GM18870 (cell line): ENCODE measurements around the gene SIK3.

ENCODE experiments used
- ATAC-seq: cut with Tn5 transposase; IDR thresholded peaks from one replicate; pipeline ENCODE4 v1.9.1; 2021; ENCODE audit warnings: moderate library complexity; ENCODE audit not compliant: unreplicated experiment

SIK3 gene

GRCh38 chr11:117011541-117011898 is 86.7 kb downstream of the SIK3 start:
- no peak for ATAC-seq

- no peak for ATAC-seq
Observed at GRCh38 chr11:117010808-117011540, 87.3 kb downstream of the SIK3 start.

- no peak for ATAC-seq
Observed at GRCh38 chr11:117009905-117010605, 88.2 kb downstream of the SIK3 start.

GRCh38 chr11:117005758-117006157 is 92.5 kb downstream of the SIK3 start:
- no peak for ATAC-seq

- ATAC-seq: no peak
Observed at GRCh38 chr11:117002639-117003299, 95.5 kb downstream of the SIK3 start.

DNA sequence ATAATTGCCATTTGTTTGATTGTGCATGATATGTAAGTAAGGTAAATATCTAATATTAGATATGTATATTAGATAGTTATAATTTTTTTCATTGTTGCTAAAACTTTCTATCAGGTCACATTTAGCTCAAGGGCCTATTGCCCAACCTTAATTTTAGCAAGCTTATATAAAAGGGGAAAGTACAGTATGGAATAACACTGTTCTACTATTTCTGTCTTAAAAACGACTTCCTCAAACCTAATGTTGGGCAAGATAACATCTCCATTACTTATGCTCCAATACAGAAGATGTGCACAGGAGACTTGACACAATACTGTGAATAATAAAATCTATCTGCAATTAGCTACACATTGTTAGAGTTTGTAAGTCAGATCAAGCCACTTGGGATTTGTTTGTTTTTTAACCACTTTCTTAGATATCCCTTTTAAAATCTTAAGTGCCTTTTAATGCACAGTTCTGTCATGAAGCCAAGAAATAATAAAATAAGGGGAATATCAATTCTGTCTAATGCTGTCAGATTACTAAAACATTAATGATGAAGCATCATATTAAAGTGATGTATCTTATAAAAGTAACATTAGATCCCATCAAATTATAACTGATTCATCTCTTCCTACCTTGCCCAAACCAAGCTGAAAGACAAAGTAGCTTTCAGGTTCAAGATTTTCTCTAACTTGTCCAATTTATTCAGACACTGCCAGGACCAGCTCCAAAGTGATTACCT is 98.1 kb downstream of the SIK3 start:
- no peak for ATAC-seq

DNA sequence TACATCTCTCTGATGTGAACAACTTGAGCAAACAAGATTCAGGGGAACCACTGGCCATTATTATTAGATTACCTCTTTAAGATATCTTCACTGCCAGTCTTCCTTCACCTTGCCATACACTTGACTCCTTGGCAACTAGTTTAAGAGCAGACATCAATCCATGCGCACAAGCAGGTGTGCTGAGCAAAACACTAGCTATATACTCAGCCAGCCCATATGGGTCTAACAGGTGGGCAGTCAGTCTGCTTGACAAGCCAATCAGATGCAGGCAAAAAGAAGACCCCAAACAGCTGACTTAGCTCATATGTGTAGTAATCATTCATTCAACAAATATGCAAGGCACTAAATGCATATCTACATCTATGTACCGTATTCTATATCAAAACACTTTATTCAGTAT is 101.2 kb downstream of the SIK3 start:
- no peak for ATAC-seq

- no peak for ATAC-seq
Observed at GRCh38 chr11:116994195-116994594, 104.0 kb downstream of the SIK3 start.

- ATAC-seq: no peak
Observed at GRCh38 chr11:116993599-116993998, 104.6 kb downstream of the SIK3 start.

GRCh38 chr11:116991491-116991890 is 106.7 kb downstream of the SIK3 start:
- no peak for ATAC-seq

DNA sequence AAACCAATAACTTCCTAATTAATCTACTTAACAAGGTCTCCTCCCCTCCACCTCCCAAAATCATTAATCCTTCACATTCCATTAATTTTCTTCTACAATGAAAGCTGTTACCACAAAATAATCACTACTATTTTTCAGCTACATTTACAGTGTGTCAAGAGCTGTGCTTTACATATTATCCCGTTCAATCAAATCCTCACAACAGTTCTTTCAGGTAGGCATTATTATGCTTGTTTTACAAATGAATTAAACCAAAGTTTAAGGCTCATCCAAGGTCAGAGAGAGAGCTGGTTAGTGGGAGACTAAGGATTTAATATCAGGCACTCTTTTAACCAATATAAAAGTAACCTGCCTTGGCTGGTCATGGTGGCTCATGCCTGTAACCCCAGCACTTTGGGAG is 107.4 kb downstream of the SIK3 start:
- no peak for ATAC-seq

- ATAC-seq: no peak
Observed at GRCh38 chr11:116990061-116990473, 108.2 kb downstream of the SIK3 start.

- ATAC-seq: no peak
Observed at GRCh38 chr11:116989184-116989583, 109.0 kb downstream of the SIK3 start.

- peak; percentile 49 for ATAC-seq
Observed at GRCh38 chr11:116986521-116987105, 111.6 kb downstream of the SIK3 start.

DNA sequence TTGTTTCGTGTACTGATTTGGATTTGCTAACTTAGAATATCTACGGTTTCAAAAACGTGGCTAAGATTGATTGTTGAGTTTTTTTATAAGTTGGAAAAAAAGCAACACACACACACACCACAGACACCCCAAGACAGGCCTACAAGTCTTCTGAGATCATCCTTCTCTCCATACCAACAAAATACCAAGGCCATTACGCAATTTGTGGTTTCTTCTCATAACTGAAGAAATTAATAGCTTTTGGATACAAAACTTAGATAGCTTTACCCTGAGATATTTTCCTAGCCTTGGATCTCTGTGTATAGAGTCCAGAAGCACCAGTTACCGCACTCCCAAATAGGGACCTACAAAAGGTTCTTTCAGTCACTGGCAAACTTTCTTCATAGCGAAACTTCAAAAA is 113.6 kb downstream of the SIK3 start:
- no peak for ATAC-seq

GRCh38 chr11:116984186-116984585 is 114.0 kb downstream of the SIK3 start:
- no peak for ATAC-seq

DNA sequence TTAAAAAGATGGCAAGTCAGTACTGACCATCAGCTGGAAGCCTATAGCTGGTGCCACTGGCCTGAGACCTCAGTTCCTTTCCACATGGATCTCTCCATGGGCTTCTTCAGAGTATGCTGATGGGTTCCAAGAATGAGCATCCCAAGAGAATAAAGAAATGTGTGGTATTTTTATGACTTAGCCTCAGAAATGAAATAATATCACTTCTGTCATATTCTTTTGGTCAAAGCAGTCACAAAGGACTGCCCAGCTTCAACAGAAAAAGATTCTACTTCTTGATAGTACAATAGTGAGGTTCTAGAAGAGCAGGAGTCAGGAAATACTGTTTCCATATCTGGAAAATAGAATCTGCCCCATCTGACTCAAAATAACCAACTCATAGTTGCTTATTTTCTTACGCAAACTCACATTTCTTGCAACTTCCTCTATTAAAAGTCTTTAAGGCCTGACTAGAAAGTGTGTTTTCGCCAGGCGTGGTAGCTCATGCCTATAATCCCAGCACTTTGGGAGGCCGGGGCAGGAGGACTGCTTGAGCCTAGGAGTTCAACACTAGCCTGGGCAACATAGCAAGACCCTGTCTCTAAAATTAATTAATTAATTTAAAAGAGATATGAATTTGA is 116.9 kb downstream of the SIK3 start:
- no peak for ATAC-seq

GRCh38 chr11:116980136-116980793 is 118.0 kb downstream of the SIK3 start:
- peak; percentile 87 for ATAC-seq

- no peak for ATAC-seq
Observed at GRCh38 chr11:116976941-116977570, 121.2 kb downstream of the SIK3 start.

DNA sequence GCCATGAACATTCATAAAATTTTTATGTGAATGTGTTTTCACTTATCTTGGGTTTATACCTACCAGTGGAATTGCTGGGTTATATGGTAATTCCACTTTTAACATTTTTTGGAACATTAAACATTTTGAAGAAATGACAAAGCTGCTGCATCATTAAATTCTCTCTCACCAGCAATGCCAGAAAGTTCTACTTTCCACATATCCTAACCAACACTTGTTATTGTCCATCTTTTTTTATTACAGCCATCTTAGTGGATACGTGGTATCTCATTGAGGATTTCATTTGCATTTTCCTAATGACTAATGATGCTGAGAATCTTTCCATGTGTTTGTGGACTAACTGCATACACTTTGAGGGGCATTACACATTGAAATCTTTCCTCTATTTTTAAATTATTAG is 122.6 kb downstream of the SIK3 start:
- no peak for ATAC-seq
